ENCODE results near the gene ZPLD1. TPM values are rescaled to one million over a fixed set of nuclear protein-coding genes. Genes with fewer than 3 reads are reported as not detected.

ZPLD1 gene
- total RNA-seq, 2 experiments from 2014 or later = not detected

DNA sequence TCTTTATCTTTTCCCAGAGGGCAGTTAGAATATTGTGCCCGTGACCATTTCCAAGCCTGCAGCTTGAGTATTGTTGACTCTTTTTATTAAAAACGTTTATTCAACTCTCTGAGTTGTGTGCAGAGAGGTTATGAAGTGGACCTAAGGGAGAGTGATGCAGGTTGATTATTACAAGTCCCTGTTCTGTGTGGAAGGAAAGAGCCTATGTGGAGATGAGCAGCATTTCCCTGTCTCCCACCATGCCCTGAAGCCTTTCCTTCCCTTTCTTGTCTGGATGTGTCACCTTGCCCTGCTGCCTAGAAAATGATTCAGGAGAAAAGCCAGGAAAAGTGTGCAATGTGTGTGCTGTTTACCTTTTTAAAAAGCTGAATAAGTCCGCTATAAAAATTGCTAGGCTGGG is 19.4 kb downstream of the ZPLD1 start:
- Mint-ChIP-seq H3K4me3 (no peak overlapping the region), H3K27ac (no peak overlapping the region), H3K36me3 (ENCODE audit: low read depth) (no peaks in the 10 kb centered on the region), H3K9me3 (no peaks in the 10 kb centered on the region), H3K4me1 (ENCODE audit: low read depth) (no peaks in the 10 kb centered on the region), H3K27me3 (no peaks in the 10 kb centered on the region)
- intact Hi-C loops (cut with micrococcal nuclease) = no loop called here
- DNase-seq (no peak), ATAC-seq (no peak)
- TF ChIP-seq, protein P1, sequence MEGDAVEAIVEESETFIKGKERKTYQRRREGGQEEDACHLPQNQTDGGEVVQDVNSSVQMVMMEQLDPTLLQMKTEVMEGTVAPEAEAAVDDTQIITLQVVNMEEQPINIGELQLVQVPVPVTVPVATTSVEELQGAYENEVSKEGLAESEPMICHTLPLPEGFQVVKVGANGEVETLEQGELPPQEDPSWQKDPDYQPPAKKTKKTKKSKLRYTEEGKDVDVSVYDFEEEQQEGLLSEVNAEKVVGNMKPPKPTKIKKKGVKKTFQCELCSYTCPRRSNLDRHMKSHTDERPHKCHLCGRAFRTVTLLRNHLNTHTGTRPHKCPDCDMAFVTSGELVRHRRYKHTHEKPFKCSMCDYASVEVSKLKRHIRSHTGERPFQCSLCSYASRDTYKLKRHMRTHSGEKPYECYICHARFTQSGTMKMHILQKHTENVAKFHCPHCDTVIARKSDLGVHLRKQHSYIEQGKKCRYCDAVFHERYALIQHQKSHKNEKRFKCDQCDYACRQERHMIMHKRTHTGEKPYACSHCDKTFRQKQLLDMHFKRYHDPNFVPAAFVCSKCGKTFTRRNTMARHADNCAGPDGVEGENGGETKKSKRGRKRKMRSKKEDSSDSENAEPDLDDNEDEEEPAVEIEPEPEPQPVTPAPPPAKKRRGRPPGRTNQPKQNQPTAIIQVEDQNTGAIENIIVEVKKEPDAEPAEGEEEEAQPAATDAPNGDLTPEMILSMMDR (IDR thresholded peaks at IDR 0.05) = no peak
- ChIA-PET CTCF (no interaction called here), POLR2A (no interaction called here)

DNA sequence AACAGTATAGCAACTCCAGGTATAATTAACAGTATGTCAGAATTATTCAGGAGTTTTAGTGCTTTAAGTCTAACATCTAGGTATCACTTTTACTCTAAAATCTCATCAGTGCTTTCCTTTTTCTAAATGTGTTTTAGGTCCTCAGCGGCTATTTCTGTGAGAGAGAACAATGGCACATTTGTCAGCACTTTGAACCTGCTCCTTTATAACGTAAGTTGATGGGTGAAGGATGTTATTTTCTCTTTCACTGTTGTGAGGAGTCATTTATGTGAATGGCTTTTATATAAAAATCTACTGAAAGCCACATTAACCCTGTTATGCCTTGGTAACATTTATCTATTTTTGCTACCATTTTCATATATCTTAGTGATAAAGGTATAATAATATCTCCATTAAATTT is 22.8 kb downstream of the ZPLD1 start:
- intact Hi-C loops (cut with micrococcal nuclease) = no loop called here
- Mint-ChIP-seq H3K9me3 (no peaks in the 10 kb centered on the region), H3K4me1 (ENCODE audit: low read depth) (no peaks in the 10 kb centered on the region), H3K36me3 (ENCODE audit: low read depth) (no peaks in the 10 kb centered on the region), H3K27me3 (peaks cover 5% of the 10 kb centered on the region), H3K4me3 (no peak overlapping the region), H3K27ac (no peak overlapping the region)
- DNase-seq = no peak
- ATAC-seq = no peak
- POLR2A ChIA-PET = no interaction called here
- CTCF ChIA-PET = no interaction called here
- TF ChIP-seq, protein P1 (IDR thresholded peaks at IDR 0.05) = no peak

DNA sequence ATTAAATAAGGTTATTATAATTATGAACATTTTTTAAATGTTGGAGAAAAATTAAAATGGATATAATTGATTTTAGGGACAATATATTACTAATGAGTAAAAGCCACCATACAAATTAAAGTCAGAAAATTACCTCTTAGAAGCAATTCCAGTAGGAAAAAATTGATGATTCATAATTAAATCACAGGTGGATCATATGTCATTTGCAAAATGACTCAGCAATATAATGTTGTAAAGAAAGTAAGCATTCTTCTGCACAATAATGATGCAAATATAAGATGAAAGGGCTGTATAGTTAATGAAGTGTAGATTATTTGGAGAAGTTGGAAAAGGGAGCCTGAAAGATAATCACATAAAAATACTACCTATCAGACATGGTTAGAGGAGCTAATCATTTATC is 25.8 kb downstream of the ZPLD1 start:
- Mint-ChIP-seq H3K4me1 (ENCODE audit: low read depth) (no peaks in the 10 kb centered on the region), H3K27ac (no peak overlapping the region), H3K4me3 (no peak overlapping the region), H3K36me3 (ENCODE audit: low read depth) (no peaks in the 10 kb centered on the region), H3K27me3 (peaks cover 10% of the 10 kb centered on the region), H3K9me3 (no peaks in the 10 kb centered on the region)
- intact Hi-C loops (cut with micrococcal nuclease) = no loop called here
- CTCF ChIA-PET = no interaction called here
- TF ChIP-seq, protein P1 (IDR thresholded peaks at IDR 0.05) = no peak
- ATAC-seq (no peak), DNase-seq (no peak)
- POLR2A ChIA-PET = no interaction called here

DNA sequence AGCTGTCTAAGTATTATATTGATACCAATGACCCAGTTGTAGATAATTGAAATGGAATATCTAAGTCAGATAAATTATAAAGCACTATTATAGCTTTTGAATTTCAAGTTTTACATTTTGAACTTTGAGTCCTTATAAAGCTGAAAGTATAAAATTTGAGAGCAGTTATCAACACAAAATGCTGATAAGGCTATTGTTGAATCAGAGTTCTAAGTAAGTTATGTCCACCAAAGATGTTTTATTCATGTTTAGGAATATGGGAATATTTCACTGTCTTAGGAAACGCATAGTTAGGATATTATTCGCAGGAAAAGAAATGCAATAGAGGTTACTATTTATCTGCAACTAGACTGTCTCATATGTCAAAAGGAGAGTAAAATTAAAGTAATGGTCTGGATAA is 29.4 kb downstream of the ZPLD1 start:
- ATAC-seq (no peak), DNase-seq (no peak)
- ChIA-PET CTCF (interaction anchor here (2.9 kb wide), 1 partner anchor 235 kb away, joined by 9 read pairs; no protein-coding TSS in a partner anchor), POLR2A (no interaction called here)
- H3K27me3 Mint-ChIP-seq = peaks cover 12% of the 10 kb centered on the region
- TF ChIP-seq, protein P1 (IDR thresholded peaks at IDR 0.05) = no peak
- no peak overlapping the region for H3K4me3 Mint-ChIP-seq
- no peak overlapping the region for H3K27ac Mint-ChIP-seq
- H3K4me1 Mint-ChIP-seq (ENCODE audit: low read depth) = no peaks in the 10 kb centered on the region
- no peaks in the 10 kb centered on the region for H3K36me3 Mint-ChIP-seq (ENCODE audit: low read depth)
- no peaks in the 10 kb centered on the region for H3K9me3 Mint-ChIP-seq
- intact Hi-C loops (cut with micrococcal nuclease) = no loop called here

DNA sequence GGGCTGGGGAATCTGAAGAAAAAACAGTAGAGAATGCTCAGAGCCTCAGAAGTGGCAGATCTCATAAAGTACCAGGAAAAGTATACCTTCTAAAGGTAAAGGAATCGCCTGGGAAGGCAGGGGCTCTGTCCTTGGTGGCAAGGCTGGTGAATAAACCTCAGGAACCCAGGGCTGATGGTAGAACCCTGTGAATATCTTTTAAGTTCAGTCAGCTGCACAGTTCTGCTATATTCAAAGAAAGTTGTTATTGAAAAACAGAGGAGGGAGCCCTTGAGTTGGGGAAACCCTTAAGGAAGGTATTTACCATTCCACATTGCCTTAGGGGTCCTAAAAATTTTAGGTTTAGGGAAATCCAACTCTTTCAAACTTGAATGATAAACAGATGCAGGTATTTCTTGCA is 31.2 kb downstream of the ZPLD1 start:
- H3K4me1 Mint-ChIP-seq (ENCODE audit: low read depth) = no peaks in the 10 kb centered on the region
- TF ChIP-seq, protein P1 (IDR thresholded peaks at IDR 0.05) = no peak
- H3K9me3 Mint-ChIP-seq = no peaks in the 10 kb centered on the region

More for the DNA sequence above, 31.2 kb downstream of the ZPLD1 start:
- ChIA-PET CTCF (no interaction called here), POLR2A (no interaction called here)
- intact Hi-C loops (cut with micrococcal nuclease) = no loop called here
- peaks cover 10% of the 10 kb centered on the region for H3K27me3 Mint-ChIP-seq
- DNase-seq (no peak), ATAC-seq (no peak)
- no peak overlapping the region for H3K4me3 Mint-ChIP-seq
- H3K27ac Mint-ChIP-seq = no peak overlapping the region
- no peaks in the 10 kb centered on the region for H3K36me3 Mint-ChIP-seq (ENCODE audit: low read depth)

Measured in activated CD8-positive, alpha-beta T cell treated with anti-CD3 and anti-CD28 coated beads for 36 hours (primary cell).